ENCODE data around the gene TSC22D4.
"Not testable (repeated sequence)": the region's sequence is repeated elsewhere in the genome, so short reads cannot be mapped to it uniquely, and the experiment has no call there.

Gene TSC22D4

GRCh38 chr7:100478958-100479660, at the start of gene TSC22D4:
TSS of gene TSC22D4 (minus strand) at chr7:100479214. CDS start at chr7:100478038, 1,176 bp downstream.
- peak; percentile 92 for DNase-seq

DNA sequence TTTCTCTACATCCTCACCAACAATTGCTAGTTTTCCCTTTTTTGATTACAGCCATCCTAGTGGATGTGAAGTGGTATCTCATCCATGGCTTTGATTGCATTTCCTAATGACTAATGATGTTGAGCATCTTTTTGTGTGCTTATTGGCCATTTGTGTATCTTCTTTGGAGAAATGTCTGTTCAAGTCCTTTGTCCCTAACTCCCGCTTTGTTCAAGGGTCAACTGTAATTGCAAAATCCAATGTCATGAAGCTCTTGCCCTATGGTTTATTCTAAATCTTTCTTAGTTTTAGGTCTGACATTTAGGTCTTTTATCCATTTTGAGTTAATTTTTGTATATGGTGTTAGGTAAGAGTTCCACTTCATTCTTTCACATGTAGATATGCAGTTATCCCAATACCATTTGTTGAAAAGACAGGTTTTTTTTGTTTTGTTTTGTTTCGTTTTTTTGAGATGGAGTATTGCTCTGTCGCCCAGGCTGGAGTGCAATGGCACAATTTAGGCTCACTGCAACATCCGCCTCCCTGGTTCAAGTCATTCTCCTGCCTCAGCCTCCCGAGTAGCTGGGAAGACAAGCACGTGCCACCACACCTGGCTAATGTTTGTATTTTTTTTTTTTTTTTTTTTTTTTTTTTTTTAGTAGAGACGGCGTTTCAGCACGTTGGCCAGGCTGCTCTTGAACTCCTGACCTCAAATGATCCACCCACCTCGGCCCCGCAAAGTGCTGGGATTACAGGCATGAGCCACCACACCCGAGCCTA, 49.3 kb upstream of the TSC22D4 start:
- not testable (repeated sequence) for DNase-seq

GRCh38 chr7:100523192-100523591, 44.2 kb upstream of the TSC22D4 start:
- DNase-seq: not testable (repeated sequence)

DNA sequence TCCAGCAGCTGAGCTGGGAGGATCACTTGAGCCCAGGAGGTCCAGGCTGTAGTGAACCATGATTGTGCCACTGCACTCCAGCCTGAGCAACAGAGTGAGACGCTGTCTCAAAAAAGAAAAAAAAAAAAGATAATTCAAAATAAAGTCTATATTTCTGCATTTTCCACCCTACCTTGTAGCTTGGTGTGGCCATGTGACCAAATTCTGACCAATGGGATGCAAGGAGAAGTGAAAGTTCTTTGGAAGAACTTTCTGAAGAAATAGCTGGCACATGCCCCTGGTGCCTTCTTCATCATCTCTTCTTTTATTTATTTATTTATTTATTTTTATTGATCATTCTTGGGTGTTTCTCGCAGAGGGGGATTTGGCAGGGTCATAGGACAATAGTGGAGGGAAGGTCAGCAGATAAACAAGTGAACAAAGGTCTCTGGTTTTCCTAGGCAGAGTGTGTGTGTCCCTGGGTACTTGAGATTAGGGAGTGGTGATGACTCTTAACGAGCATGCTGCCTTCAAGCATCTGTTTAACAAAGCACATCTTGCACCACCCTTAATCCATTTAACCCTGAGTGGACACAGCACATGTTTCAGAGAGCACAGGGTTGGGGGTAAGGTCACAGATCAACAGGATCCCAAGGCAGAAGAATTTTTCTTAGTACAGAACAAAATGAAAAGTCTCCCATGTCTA, 43.0 kb upstream of the TSC22D4 start:
- DNase-seq: peak; percentile 64

- no peak for DNase-seq
Observed at GRCh38 chr7:100521076-100521475, 42.1 kb upstream of the TSC22D4 start.

GRCh38 chr7:100520138-100520537, 41.1 kb upstream of the TSC22D4 start:
- no peak for DNase-seq

GRCh38 chr7:100519580-100519979, 40.6 kb upstream of the TSC22D4 start:
- DNase-seq: no peak

DNA sequence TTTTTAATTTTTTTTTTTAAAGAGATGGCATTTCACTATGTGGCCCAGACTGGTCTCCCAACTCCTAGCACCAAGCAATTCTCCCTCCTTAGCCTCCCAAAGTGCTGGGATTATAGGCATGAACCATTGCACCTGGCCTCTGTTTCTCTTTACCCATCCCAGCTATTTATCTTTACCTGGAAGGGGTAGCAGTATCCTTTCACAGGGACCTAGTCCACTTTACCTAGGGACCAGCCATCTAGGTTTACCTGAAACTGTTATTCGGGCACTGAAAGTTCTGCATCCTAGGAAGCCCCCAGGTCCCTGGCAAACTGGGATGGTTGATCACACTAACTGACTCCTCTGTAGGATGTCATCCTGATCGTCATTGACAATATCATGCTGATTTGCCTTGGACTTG, 38.3 kb upstream of the TSC22D4 start:
- no peak for DNase-seq

DNA sequence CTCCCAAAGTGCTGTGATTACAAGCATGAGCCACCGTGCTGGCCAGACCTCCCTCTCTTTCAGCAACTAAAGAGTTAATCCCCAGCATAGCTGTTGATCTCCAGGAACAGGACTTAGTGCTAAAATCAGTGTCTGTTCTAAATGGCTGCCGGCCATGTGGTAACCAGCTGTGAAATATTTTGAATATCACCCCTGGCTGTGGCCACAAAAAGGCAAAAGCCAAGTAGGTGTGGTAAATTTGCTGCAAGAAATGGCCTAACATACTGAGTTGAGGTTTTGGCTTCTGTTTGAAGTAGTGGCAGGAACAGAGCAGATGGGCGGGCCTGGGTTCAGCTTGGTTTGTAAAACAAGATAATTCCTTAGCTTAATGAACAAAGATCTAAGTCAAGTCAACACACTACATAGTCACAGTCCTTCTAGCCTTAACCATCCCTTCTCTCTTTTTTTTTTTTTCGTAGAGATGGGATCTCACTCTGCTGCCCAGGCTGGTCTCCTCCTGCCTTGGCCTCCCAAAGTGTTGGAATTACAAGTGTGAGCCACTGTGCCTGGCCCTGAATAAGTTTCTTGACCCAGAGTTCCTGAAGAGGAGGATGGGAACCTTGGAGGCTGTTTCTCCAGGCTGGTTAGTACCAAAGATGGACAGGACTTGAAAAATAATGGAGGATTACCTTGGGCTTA, 37.3 kb upstream of the TSC22D4 start:
- no peak for DNase-seq

DNA sequence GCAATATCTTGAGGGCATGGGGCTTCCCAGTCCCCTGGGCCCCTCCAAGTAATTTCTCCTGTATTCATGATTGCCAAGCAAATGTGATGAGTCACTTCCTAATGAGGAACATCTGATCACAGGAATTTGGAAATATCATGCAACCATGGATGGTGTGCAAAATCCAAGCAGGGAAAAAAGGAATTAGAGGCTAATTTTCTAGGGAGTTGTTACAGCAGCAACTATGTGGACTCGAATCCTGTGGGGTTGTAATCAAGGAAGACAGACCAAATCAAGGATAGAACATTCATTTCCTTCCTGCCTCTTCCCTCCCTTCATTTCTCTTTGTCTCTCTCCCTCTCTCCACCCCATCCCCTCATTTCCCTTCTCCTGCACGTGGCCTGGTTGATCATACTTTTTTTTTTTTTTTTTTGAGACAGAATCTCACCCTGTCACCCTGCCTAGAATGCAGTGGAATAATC, 36.1 kb upstream of the TSC22D4 start:
- peak; percentile 21 for DNase-seq

GRCh38 chr7:100513212-100513810, 34.3 kb upstream of the TSC22D4 start:
- DNase-seq: no peak

DNA sequence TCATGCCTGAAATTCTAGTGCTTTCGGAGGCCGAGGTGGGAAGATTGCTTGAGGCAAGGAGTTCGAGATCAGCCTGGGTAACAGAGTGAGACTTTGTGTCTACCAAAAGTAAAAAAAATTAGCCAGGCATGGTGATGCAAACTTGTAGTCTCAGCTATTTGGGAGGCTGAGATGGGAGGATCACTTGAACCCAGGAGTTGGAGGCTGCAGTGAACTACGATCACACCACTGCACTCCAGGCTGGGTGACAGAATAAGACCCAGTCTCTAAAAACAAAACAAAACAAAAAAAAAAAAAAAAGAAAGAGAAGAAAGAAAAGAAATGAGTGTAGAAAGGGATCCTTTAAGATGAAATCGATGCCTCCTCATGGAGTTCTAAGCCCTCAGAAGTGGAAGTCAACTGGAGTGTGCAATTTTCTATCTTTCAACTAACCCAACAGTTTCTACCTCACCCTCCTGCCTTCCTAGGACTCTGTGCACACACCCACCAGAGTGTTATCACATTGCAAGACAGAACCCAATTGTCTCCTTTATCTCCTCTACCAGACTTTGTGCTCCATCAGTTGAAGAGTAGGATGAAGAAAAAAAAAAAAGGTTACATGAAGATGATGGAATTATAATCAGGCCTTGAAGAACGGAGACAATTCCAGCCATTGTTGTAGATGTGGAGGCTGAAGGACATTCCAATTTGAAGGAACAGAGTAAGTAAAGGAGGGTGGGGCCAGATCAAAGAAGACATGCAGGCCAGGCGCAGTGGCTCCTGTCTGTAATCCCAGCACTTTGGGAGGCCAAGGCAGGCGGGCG, 31.6 kb upstream of the TSC22D4 start:
- no peak for DNase-seq

- DNase-seq: no peak
Observed at GRCh38 chr7:100509231-100509630, 30.2 kb upstream of the TSC22D4 start.

DNA sequence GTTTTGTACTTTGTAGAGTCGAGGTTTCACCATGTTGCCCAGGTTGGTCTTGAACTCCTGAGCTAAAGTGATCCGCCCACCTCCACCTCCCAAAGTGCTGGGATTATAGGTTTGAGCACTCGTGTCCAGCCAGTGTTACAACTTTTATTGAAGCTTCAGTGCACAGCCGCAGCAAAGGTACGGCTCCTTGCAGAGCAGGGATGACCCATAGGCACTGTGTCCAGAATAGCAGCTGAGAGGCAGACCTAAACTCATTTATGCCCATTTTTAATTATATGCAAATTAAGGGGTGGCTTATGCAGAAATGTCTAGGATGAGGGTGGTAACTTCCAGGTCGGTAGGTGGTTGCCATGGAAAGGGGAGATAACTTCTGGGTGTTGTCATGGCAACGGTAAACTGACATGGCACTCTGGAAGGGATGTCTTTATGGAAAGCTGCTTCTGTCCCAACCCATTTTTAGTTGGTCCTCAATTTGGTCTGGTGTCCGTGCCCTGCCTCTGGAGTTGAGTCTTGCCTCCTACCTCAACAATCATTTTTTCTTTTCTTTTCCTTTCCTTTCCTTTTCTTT, 27.4 kb upstream of the TSC22D4 start:
- no peak for DNase-seq

GRCh38 chr7:100504887-100505611, 26.0 kb upstream of the TSC22D4 start:
- DNase-seq: no peak

GRCh38 chr7:100504031-100504430, 25.0 kb upstream of the TSC22D4 start:
- DNase-seq: not testable (repeated sequence)

DNA sequence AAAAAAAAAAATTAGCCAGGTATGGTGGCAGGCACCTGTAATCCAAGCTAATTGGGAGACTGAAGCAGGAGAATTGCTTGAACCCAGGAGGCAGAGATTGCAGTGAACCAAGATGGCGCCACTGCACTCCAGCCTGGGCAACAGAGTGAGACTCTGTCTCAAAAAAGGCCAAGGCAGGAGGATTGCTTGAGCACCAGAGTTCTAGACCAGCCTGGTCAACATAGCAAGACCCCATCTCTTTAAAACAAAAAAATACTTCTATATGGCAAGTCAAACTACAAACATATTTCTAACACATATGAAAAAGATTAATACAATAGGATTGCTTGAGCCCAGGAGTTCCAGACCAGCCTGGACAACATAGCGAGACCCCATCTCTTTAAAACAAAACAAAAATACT, 21.7 kb upstream of the TSC22D4 start:
- not testable (repeated sequence) for DNase-seq

DNA sequence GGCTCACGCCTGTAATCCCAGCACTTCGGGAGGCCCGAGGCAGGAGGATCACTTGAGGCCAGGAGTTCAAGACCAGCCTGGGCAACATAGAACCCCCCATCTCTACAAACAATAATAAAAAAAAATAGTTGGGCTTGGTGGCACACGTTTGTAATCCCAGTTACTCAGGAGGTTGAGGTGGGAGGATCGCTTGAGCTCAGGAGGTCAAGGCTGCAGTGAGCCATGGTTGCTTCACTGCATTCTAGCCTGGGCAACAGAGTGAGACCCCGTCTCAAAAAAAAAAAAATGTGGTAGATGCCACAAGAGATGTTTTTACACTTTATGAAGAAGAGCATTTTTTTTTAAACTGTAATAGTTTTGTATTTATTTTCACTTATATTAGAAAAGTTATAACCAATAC, 17.5 kb upstream of the TSC22D4 start:
- no peak for DNase-seq

GRCh38 chr7:100493476-100494264, 14.7 kb upstream of the TSC22D4 start:
- DNase-seq: peak; percentile 33

Measured in suppressor macrophage treated with lipopolysaccharide for 4 hours (primary cell).